Measurements from ENCODE around the gene CACNA1I.

Gene CACNA1I

GRCh38 chr22:39669432-39669831, 98.9 kb downstream of the CACNA1I start:
- TF ChIP-seq CTCF (IDR thresholded peaks at IDR 0.05; ENCODE audit: low read depth, low read length) (no peak), MYC (IDR thresholded peaks at IDR 0.05; ENCODE audit: low read depth, low read length) (no peak), MAX (IDR thresholded peaks at IDR 0.05; ENCODE audit: low read depth, low read length) (no peak)
- H3K4me3 ChIP-seq (ENCODE audit: low read depth, low read length), result no peak overlapping the region
- no peak for DNase-seq (ENCODE audit: low read depth)

- no peak overlapping the region for H3K4me3 ChIP-seq (ENCODE audit: low read depth, low read length)
- DNase-seq (ENCODE audit: low read depth), result no peak
- TF ChIP-seq POLR2A (IDR thresholded peaks at IDR 0.05; ENCODE audit: extremely low read depth, insufficient read length) (no peak), CTCF (IDR thresholded peaks at IDR 0.05; ENCODE audit: low read depth, low read length) (no peak), MYC (IDR thresholded peaks at IDR 0.05; ENCODE audit: low read depth, low read length) (no peak), MAX (IDR thresholded peaks at IDR 0.05; ENCODE audit: low read depth, low read length) (no peak)
Measured at GRCh38 chr22:39671936-39672335, 101.4 kb downstream of the CACNA1I start.

- TF ChIP-seq CTCF (IDR thresholded peaks at IDR 0.05; ENCODE audit: low read depth, low read length) (no peak), MAX (IDR thresholded peaks at IDR 0.05; ENCODE audit: low read depth, low read length) (no peak), MYC (IDR thresholded peaks at IDR 0.05; ENCODE audit: low read depth, low read length) (no peak), POLR2A (IDR thresholded peaks at IDR 0.05; ENCODE audit: extremely low read depth, insufficient read length) (no peak)
- peak; percentile 52 for DNase-seq (ENCODE audit: low read depth)
- H3K4me3 ChIP-seq (ENCODE audit: low read depth, low read length), result no peak overlapping the region
Measured at GRCh38 chr22:39674536-39674935, 104.0 kb downstream of the CACNA1I start.

- no peak for TF ChIP-seq CTCF (IDR thresholded peaks at IDR 0.05; ENCODE audit: low read depth, low read length)
- TF ChIP-seq POLR2A (IDR thresholded peaks at IDR 0.05; ENCODE audit: extremely low read depth, insufficient read length), result no peak
- no peak for TF ChIP-seq MAX (IDR thresholded peaks at IDR 0.05; ENCODE audit: low read depth, low read length)
- no peak for TF ChIP-seq MYC (IDR thresholded peaks at IDR 0.05; ENCODE audit: low read depth, low read length)
- DNase-seq (ENCODE audit: low read depth), result no peak
- H3K4me3 ChIP-seq (ENCODE audit: low read depth, low read length), result no peak overlapping the region
Measured at GRCh38 chr22:39675947-39676346, 105.4 kb downstream of the CACNA1I start.

GRCh38 chr22:39677967-39678366, 107.4 kb downstream of the CACNA1I start:
- DNase-seq (ENCODE audit: low read depth), result no peak
- no peak for TF ChIP-seq CTCF (IDR thresholded peaks at IDR 0.05; ENCODE audit: low read depth, low read length)
- TF ChIP-seq MYC (IDR thresholded peaks at IDR 0.05; ENCODE audit: low read depth, low read length), result no peak
- no peak for TF ChIP-seq MAX (IDR thresholded peaks at IDR 0.05; ENCODE audit: low read depth, low read length)
- TF ChIP-seq POLR2A (IDR thresholded peaks at IDR 0.05; ENCODE audit: extremely low read depth, insufficient read length), result no peak
- no peak overlapping the region for H3K4me3 ChIP-seq (ENCODE audit: low read depth, low read length)
